ENCODE results near the gene CERS4.
"Not testable (repeated sequence)": the region's sequence is repeated elsewhere in the genome, so short reads cannot be mapped to it uniquely, and the experiment has no call there.

The CERS4 gene

DNA sequence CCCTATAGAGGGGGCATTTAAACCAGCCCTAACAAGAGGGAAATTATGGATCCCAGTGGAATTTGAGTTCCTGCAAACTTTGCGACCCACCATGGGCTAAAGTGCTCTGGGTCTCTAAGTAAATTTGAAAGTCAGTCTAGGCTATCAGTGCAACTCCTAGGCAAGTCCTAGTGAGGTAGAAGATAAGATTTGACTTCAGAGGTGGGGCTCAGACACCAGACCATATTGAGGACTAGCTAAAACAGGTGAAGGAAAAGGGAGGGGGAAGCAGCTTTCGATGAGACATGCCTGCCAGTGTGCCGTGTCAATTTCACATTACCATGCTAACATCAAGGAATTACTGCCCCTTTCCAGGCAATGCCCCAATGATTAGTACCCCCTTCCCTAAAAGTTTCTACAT is 60.6 kb downstream of the CERS4 start:
- DNase-seq = no peak

DNA sequence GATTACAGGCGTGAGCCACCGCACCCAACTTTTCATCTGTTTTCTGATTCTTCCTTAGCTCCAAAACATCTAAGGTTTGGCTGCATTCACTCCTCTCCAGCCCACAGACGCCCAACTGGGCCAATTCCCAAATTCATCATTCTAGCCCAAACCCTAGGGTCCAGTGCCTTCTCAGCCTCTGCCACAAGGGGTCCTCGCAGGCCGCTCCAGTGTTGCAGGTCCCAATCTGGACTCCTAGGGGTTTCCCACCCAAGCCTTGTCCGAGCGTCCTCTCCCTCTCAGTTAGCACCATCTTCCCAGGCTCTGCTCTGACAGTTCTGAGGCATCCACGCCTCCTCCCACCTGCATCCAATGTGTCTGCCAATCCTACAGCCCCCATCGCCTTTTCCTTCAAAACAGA is 67.3 kb downstream of the CERS4 start:
- not testable (repeated sequence) for DNase-seq

DNA sequence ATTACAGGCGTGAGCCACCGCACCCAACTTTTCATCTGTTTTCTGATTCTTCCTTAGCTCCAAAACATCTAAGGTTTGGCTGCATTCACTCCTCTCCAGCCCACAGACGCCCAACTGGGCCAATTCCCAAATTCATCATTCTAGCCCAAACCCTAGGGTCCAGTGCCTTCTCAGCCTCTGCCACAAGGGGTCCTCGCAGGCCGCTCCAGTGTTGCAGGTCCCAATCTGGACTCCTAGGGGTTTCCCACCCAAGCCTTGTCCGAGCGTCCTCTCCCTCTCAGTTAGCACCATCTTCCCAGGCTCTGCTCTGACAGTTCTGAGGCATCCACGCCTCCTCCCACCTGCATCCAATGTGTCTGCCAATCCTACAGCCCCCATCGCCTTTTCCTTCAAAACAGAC is 82.2 kb downstream of the CERS4 start:
- not testable (repeated sequence) for DNase-seq

DNA sequence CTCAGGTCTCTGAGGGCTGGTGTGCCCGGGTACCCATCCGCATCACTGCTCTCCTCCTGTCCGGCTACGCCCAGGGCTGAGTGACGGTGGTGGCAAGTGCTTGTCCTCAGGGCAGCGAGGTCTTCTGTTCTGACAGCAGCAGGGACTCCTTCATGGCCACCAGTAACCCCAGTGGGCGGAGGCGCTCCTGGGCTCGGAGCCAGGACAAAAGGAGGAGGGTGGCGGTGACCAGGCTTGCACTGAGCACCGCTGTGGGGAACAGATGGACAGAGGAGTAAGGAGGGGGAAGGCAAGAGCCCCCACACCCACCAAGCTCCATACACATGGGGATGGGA is 93.2 kb downstream of the CERS4 start:
- DNase-seq = no peak

DNA sequence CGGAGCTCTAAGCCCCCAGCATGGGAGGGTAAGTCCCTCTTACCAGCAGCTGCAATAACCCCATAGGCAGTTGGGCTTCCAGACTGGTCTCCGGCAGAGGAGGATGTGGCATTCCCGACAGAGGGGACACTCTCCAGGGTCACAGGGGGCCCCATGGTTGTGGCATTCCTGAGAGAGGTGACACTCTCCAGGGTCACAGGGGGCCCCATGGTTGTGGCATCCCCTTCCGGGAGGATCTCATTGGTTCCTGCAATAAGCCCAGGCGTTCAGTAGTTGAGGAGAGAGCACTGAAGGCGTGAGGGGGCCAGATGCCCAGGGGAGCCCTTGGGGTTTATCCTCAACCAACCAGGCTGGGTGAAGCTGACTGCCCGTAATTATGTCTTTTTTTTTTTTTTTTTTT is 93.6 kb downstream of the CERS4 start:
- DNase-seq = no peak

DNA sequence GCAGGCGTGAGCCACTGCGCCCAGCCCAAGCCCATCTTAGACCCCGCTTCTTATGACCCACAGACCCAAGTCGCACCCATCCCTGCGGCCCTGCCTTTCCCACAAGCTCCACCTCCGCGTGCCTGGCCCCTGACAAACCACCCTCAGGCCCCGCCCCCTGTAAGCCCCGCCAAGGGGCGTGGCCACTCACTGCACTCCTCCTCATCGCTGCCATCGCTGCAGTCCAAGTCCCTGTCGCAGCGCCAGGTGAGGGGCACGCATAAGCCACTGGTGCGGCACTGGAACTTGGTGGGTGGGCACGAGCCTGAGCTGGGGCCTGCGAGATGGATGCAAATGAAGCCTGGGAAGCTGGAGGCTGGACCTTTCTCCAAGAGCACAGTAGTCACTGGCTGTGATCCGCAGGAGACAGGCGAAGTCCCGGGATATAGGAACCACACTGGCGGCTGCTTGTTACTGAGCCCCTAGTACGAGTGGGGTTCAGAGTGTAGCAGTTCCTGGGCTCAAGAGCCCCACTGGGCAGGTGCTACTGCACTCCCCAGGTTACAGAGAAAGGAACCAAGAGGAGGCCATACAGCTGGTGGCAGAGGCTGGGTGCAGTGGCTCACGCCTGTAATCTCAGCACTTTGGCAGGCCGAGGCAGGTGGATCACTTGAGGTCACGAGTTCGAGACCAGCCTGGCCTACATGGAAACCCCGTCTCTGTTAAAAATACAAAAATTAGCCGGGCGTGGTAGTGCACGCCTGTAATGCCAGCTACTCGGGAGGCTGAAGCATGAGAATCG is 95.9 kb downstream of the CERS4 start:
- no peak for DNase-seq

DNA sequence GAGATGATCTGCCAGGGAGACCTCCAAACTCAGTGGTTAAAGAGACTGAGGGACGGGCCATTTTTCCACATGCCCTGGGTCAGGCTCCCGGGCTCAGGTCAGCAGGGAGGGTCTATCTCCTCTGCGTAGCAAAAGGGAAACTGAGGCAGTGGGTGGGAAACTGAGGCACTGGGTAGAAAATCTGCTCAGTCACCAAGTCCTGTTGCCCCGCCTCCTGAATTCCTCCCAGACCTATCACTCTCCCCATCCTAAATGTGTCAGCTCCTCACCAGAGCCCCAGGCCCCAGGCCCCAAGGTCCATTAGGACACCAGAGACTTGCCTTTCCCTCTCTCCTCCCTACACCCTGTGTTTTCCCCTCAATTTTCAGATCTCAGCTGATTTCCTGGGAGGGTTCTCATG is 96.6 kb downstream of the CERS4 start:
- no peak for DNase-seq

DNA sequence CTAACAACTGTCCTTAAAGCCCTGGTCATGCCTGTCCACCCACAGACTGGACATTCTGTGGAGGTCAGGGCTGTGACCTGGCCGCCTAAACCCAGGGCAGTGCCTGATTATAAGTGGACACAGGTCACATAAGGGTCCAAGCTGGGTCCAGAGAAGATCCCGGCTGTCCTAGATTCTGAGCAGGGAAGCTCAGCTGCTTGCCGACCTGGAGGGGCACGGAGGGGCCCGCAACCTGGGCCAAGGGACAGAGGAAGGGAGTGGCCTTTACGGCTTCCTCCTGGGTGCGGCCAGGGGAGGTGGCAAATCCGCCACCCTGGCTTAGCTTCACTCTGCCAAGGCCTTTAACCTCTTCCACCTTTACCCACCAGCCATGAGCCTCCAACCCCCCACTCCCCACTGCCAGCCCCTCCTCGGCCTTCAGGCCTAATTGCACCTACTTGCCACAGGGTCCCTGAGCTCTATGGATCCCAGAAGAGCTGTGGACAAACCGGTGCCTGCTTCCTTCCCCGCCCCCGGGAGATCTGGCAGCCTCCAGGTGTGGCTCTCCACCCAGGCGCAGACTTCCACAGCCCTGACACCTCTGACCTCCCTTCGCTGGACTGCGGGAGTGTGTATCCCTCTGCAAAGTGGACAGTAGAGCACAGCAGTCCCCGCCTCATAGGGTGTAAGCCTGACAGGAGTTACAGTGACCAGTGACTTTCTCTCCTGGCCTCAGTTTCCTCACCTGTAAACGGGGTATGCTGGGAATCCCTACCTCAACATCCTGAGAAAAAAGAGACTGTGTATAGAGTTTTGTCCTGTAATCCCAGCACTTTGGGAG is 97.3 kb downstream of the CERS4 start:
- DNase-seq = no peak

DNA sequence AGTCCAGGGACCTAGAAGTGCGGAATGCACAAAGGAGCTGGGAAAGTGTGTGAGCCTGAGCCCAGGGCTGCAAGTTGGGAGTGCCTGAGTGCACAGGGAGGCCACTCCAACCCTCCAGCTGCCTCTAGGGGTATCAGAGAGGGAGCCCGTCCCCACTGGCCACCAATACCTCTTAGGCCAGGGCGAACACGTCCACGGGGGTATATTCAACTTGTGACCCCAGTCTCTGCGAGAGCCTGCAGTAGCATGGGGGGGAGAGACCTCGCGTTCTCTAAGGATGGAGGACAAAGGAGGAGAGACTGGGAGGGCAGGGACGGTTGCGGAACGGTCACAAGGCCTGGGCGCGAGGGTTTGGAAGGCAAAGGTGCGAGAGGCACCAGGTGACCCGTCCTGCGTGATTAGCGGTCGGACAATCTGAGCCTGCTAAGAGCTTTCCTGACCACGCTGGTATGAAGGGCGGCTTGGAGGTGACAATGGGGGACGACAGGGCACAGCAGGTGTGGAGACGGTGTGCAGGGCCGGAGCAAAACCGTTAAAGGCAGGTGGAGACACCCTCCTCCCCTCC is 98.3 kb downstream of the CERS4 start:
- no peak for DNase-seq

DNA sequence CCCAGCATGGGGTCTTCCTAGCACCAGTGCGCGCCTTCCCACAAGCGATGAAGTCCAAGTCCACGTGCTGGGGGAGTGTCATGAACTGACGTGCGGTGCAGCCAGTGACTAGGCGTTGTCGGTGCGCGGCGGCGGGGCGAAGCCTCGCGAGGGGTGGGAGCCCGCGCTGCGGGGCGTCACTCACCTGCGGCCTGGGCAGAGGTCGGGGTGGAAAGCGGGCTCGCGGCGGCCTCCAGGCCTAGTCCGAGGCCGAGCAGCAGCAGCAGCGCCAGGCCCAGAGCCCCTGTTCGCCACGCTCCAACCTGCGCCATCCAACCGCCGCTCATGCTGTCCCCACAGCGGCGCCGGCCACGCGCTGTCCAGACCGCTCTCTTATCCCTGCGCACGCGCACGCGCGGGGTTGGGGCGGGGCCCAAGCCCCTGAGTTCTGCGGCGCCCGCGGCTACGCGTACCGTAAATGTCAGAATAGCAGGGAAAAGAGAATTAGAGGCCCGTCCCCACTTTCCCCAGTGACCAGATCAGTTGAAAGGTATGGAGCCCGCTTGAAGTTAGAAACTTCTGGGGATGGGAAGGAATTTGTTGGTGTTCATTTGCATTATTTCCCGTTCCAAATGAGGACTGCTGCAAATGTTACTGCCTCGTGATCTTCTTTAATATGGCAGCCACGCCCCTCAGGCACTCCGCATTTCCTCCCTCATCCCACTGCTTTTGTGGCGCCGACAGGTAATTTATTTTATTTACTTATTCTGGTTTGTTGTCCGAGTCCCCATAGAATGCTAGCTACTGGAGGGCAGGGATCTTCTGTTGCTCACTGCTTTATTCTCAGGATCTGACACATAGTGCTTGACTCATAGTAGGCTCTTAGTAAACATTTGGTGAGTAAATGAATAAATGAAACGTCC is 99.0 kb downstream of the CERS4 start, which contains the start of gene CD320:
TSS of gene CD320 (minus strand) at position 394 of the 902 bp plus-strand sequence. CDS start at position 326, 68 bp downstream.
- peak; percentile 94 for DNase-seq

DNA sequence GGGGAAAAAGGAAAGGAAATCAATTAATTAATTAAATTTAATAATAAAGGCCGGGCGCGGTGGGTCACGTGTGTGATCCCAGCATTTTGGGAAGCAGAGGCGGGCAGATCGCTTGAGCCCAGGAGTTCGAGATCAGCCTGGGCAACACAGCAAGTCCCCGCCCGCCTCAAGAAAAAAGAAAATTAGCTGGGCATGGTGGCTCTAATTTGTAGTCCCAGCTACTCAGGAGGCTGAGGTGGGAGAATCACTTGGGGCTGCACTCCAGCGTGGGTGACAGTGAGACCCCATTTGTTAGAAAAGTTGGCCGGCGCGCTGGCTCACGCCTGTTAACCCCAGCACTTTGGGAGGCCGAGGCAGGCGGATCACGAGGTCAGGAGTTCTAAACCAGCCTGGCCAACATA is 99.7 kb downstream of the CERS4 start:
- DNase-seq = no peak

DNA sequence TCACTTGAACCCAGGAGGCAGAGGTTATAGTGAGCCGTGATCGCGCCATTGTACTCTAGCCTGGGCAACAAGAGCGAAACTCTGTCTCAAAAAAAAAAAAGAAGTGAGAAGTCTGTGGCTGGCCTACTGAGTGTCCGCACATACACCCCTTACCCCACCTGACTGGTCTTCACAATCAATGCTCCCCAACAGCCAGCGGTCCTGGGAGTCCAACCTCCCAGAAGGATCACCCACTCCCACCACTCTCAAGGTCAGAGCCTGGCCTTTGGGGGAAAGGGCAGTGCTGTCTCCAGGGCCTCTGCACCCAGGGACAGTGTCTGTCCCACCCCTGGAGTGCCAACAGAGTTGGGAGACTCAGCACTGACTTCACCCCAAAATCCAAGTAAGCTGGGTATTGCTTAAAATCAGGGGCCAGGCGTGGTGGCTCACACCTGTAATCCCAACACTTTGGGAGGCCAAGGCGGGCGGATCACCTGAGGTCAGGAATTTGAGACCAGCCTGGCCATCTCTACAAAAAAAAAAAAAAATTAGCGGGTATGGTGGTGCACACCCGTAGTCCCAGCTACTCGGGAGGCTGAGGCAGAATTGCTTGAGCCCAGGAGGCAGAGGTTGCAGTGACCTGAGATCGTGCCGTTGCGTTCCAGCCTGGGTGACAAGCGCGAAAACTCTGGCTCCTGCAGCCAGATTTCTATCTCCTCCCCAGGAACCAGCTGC is 101.3 kb downstream of the CERS4 start:
- DNase-seq = no peak

DNA sequence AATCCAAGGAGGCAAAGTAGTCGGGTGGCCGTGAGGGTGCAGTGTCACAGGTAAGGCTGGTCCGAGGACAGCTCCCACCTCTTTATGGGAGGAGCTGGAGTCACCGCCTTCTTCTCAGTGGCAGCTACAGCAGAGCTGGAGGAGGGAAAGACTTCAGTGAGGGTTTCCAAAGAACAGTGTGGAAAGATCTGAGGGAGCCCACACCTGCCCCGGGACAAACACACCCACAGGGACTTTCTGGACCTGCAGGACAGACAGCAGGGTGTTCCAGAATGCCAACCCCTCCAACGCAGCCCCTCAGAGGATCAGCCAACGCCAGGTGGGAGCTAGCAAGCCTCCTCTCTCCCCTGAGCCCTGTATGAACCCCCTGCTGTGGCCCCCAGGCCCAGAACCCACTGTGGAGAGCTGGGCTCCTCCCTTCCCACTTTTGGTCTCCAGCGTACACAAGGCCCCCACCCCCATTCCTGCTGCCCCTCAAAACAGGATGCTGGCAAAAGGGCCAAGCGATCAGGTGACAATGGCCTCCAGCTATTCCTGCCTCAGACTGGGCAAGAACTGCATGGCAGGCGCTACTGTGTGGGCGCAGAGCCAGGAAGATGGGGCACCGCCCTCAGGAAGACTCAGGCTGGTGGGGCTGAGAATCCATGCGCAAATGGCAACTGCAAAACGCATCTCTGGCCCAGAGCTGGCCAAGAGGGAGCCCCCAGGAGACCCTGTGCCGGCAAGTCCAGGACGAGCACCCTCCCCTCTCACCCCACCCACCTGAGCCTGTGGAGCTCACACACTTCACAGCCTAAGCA is 102.5 kb downstream of the CERS4 start:
- no peak for DNase-seq

Measured in NCI-H2171 (cell line).